ENCODE results near the gene INAFM2.

Gene INAFM2

GRCh38 chr15:40369474-40369869, 46.0 kb downstream of the INAFM2 start:
- Histone ChIP-seq H3K4me1 (ENCODE audit: control insufficient read depth, low read length) (peaks cover 16% of the 10 kb centered on the region), H3K36me3 (ENCODE audit: control insufficient read depth, low read length) (no peaks in the 10 kb centered on the region), H3K27me3 (ENCODE audit: control insufficient read depth, low read length) (peaks cover 6% of the 10 kb centered on the region; the same call in 1 of the 2 replicates), H3K9me2 (replicated peaks; ENCODE audit: control insufficient read depth, low read length) (no peaks in the 10 kb centered on the region), H3K9me3 (ENCODE audit: control insufficient read depth, insufficient read depth, low read length) (no peaks in the 10 kb centered on the region), H3K27ac (ENCODE audit: low read depth, low read length) (no peak overlapping the region), H3K4me2 (ENCODE audit: low read length) (no peak overlapping the region), H3K4me3 (ENCODE audit: low read length) (no peak overlapping the region), H4K20me1 (ENCODE audit: control insufficient read depth, insufficient read depth, low read depth, low read length) (no peaks in the 10 kb centered on the region), H3K79me2 (ENCODE audit: control insufficient read depth, low read length) (no peaks in the 10 kb centered on the region), H3F3A (ENCODE audit: control insufficient read depth, insufficient read depth) (no peaks in the 10 kb centered on the region)
- TF ChIP-seq CTCF (IDR thresholded peaks at IDR 0.05; ENCODE audit: low read depth, low read length, poor library complexity, severe bottlenecking) (no peak), EZH2phosphoT487 (IDR thresholded peaks at IDR 0.05; ENCODE audit: borderline replicate concordance, low read length) (no peak)

- Histone ChIP-seq H3K9me3 (ENCODE audit: control insufficient read depth, insufficient read depth, low read length) (no peaks in the 10 kb centered on the region), H3K27ac (ENCODE audit: low read depth, low read length) (no peak overlapping the region), H3K27me3 (ENCODE audit: control insufficient read depth, low read length) (peaks cover 6% of the 10 kb centered on the region; the same call in 1 of the 2 replicates), H3K9me2 (replicated peaks; ENCODE audit: control insufficient read depth, low read length) (no peaks in the 10 kb centered on the region), H3K4me2 (ENCODE audit: low read length) (no peak overlapping the region), H3F3A (ENCODE audit: control insufficient read depth, insufficient read depth) (no peaks in the 10 kb centered on the region), H3K79me2 (ENCODE audit: control insufficient read depth, low read length) (no peaks in the 10 kb centered on the region), H3K36me3 (ENCODE audit: control insufficient read depth, low read length) (no peaks in the 10 kb centered on the region), H3K4me1 (ENCODE audit: control insufficient read depth, low read length) (peaks cover 16% of the 10 kb centered on the region), H4K20me1 (ENCODE audit: control insufficient read depth, insufficient read depth, low read depth, low read length) (no peaks in the 10 kb centered on the region), H3K4me3 (ENCODE audit: low read length) (no peak overlapping the region)
- no peak for TF ChIP-seq EZH2phosphoT487 (IDR thresholded peaks at IDR 0.05; ENCODE audit: borderline replicate concordance, low read length)
- no peak for TF ChIP-seq CTCF (IDR thresholded peaks at IDR 0.05; ENCODE audit: low read depth, low read length, poor library complexity, severe bottlenecking)
Observed at GRCh38 chr15:40369971-40370370, 46.5 kb downstream of the INAFM2 start.

GRCh38 chr15:40372981-40373380, 49.5 kb downstream of the INAFM2 start:
- TF ChIP-seq CTCF (IDR thresholded peaks at IDR 0.05; ENCODE audit: low read depth, low read length, poor library complexity, severe bottlenecking) (no peak), EZH2phosphoT487 (IDR thresholded peaks at IDR 0.05; ENCODE audit: borderline replicate concordance, low read length) (no peak)
- Histone ChIP-seq H3K4me1 (ENCODE audit: control insufficient read depth, low read length) (peaks cover 5% of the 10 kb centered on the region), H3K9me2 (replicated peaks; ENCODE audit: control insufficient read depth, low read length) (no peaks in the 10 kb centered on the region), H3K27ac (ENCODE audit: low read depth, low read length) (no peak overlapping the region), H3K4me2 (ENCODE audit: low read length) (no peak overlapping the region), H3K36me3 (ENCODE audit: control insufficient read depth, low read length) (no peaks in the 10 kb centered on the region), H3F3A (ENCODE audit: control insufficient read depth, insufficient read depth) (no peaks in the 10 kb centered on the region), H3K79me2 (ENCODE audit: control insufficient read depth, low read length) (no peaks in the 10 kb centered on the region), H3K4me3 (ENCODE audit: low read length) (no peak overlapping the region), H3K9me3 (ENCODE audit: control insufficient read depth, insufficient read depth, low read length) (no peaks in the 10 kb centered on the region), H3K27me3 (ENCODE audit: control insufficient read depth, low read length) (peaks cover 6% of the 10 kb centered on the region; the same call in 1 of the 2 replicates), H4K20me1 (ENCODE audit: control insufficient read depth, insufficient read depth, low read depth, low read length) (no peaks in the 10 kb centered on the region)
